Upper lobe of left lung (tissue), 4 donors: ENCODE data around the gene CDKAL1.

Experiments used
- POLR2A ChIP-seq, 4 donors: fragments of 450-650 bp; IDR thresholded peaks; one replicate each; pipeline ENCODE4 v1.5.1; 2016 to 2017; ENCODE audit warnings: antibody characterized with exemption in 4 of 4, mild to moderate bottlenecking in 2 of 4
- POLR2AphosphoS5 ChIP-seq, 2 donors: sonication (generic); formaldehyde crosslinking; IDR thresholded peaks; one replicate each; pipeline ENCODE4 v1.5.1; 2017; ENCODE audit warnings: antibody characterized with exemption in 2 of 2
- TF ChIP-seq, protein P1 (sequence below), 6 experiments: fragments of 450-650 bp in 4 of 6; fragments of 200-600 bp in 2 of 6; sonication (generic) in 2 of 6; IDR thresholded peaks; one replicate each; pipeline ENCODE4 v1.5.1; 2016 to 2019; ENCODE audit warnings: antibody characterized with exemption in 6 of 6

DNA sequence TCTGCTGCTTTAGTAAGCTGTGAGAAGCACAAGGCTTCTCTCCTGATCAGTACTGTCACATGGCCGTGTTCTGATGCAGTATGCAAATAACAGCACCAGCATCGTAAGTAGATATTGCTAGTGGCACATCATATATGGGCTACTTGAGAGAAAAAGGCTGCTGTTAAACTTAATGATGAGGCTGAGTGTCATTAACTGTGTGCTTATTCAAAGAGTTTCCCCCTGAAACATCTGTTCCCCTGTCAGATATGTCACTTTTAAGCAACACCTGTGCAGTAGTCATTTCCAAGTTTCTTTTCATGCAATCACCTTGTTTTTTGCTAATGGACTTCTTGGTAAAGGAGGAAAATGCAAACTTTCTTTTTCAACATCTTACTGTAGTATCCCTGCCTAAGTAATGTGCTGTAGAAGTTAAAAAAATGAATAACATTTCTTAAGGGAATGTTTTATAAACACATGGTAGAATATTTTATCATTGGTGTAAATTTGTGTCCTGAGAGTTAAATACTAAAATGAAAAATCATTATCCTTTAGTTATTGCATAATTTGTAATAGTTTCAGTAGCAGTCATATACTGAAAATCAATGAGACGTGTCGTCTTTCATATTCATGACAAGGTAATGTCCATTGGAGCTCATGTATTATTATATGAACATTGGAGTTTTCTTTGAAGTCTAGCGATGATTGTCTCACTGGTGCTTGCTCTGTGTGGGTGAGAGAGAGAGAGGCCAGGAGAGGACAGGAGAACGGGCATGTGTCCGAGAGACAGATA is 366.3 kb downstream of the CDKAL1 start:
- TF ChIP-seq, protein P1, sequence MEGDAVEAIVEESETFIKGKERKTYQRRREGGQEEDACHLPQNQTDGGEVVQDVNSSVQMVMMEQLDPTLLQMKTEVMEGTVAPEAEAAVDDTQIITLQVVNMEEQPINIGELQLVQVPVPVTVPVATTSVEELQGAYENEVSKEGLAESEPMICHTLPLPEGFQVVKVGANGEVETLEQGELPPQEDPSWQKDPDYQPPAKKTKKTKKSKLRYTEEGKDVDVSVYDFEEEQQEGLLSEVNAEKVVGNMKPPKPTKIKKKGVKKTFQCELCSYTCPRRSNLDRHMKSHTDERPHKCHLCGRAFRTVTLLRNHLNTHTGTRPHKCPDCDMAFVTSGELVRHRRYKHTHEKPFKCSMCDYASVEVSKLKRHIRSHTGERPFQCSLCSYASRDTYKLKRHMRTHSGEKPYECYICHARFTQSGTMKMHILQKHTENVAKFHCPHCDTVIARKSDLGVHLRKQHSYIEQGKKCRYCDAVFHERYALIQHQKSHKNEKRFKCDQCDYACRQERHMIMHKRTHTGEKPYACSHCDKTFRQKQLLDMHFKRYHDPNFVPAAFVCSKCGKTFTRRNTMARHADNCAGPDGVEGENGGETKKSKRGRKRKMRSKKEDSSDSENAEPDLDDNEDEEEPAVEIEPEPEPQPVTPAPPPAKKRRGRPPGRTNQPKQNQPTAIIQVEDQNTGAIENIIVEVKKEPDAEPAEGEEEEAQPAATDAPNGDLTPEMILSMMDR (IDR thresholded peaks at IDR 0.05), result no peak
- TF ChIP-seq POLR2A (IDR thresholded peaks at IDR 0.05) (no peak), POLR2AphosphoS5 (IDR thresholded peaks at IDR 0.05) (no peak)
